NCI-H1417 (cell line): ENCODE measurements around the gene CBR3.
A peak's percentile ranks its signal among the peaks of the same experiment; 100 is the strongest.

ENCODE experiments used
- DNase-seq, 3 experiments: peaks; one replicate each; lab custom pipeline; 2025; lab: John Stamatoyannopoulos, UW

CBR3 gene

DNA sequence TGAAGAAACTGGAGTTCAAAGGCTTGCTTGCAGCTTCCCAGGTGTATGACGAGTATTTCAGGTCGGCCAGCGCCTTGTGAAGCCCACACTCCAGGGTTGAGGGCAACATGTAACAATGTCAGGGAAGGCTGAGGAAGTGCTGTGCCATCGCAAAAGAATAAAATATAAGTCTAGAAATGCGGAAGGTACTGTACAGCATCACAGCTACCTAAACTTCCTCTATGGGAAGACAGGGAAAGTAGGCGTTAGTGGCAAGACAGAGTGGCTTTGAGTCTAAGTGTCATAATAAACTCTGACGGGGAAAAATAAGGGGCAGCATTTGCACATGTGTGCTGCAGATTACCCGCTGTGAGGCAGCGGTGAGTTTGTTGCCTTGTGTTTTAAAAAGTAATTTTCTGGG is 50.6 kb downstream of the CBR3 start:
- DNase-seq: no peak

- DNase-seq: no peak
These were observed 51.2 kb downstream of the CBR3 start for GRCh38 chr21:36186081-36186480.

DNA sequence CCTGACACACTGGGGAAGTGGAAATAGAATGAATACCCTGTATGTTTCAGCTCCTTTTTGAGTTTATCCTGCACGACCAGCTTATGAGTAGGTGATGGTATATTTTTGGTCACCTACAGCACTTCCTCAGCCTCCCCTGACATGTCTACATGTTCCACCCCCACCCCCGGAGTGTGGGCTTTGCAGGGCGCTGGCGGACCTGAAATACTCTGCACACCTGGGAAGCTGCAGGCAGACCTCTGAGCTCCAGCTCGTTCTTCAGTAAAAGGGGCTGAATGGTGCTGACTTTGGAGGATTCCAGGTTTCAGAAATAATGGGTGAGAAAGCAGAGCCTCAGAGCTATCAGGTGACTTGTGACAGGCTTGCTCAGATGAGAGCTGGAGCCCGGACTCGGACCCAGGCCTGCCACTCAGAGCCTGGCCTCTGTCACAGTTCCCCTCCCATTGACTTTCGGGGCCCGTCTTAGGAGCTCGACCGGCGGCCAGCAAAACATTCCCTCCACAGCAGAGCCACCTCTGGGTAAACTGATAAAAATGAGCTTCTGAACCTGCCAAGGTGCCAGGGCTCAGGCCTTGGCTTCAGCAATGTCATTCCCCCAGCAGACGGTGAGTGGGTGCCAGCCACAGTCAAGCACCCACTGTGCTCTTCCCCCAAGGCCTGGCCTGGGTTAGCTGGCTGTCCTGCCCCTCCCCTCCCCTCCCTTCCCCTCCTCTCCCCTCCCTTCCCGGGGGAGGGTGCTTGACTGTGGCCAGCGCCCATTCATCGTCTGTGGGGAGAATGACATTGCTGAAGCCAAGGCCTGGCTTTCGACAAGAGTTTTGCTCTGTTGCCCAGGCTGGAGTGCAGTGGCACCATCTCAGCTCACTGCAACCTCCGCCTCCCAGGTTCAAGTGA is 51.9 kb downstream of the CBR3 start:
- no peak for DNase-seq

DNA sequence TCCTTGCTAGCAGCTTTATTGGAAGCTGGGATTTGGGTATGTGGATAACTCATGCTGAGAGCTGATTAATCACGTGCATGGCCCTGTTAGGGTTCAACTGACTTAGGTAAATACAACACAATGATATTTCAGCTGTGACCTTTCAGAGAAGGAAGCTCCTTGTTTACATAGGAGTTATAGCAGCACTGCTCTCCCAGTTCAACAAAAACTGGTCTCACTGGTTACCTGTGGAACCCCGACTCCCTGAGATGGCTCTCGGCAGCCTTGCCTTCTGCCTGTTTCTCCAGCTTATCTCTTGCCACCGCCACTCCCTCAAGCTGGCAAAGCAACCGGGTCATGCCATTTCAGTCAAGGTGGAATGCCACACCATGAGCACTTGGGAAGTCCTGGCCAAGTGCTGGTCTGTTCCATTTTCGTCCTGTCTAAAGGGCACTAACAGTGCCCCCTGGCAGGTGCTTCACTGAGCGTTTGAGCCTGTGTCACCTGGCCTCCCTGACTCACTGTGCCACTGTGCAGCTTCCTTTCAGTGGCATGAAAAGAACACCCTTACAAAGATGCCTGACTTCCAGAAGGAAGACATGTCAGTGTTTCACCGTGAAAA is 53.3 kb downstream of the CBR3 start:
- peak in 2 of 3 experiments; percentile 78 to 93 for DNase-seq

GRCh38 chr21:36188937-36189336 is 54.1 kb downstream of the CBR3 start:
- DNase-seq: no peak

- no peak for DNase-seq
These were observed 55.9 kb downstream of the CBR3 start for GRCh38 chr21:36190736-36191135.

DNA sequence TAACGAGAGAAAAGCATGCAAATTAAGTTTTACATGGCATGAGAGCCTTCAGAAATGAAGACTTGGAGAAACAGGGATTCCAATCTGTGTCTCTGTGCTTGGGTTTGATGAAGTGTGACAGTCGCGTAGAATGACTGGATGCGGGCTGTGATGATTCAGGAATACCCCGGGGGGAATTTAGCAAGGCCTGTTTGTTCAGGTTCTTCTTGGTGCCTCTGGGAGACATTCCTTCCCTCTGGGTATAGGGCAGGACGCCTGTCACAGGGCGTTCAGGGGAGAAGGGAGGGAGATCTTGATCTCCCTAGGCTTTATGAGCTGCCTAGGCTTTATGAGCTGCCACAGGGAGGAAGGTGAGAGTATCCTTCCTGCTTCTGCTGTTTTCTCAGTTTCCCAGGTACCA is 58.3 kb downstream of the CBR3 start:
- no peak for DNase-seq

DNA sequence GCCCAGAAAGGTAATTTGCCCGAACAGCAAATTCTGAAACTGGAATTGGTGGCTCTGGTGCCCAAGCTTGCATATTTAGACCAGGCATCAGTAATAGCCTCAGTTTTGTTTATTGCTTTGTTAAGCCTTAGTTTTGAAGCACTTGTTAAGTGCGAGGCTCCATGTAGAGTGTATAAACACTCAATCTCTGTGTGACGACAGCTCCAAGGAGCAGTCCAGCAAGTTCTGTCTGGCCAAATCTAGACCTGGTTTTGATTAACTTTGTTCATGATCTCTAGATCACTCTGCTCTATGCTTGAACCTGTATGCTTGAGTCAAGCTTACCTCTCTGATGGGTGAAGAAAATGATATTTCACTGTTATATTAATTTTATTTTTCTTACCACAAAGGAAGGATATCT is 59.1 kb downstream of the CBR3 start:
- peak in 1 of 3 experiments; percentile 68 for DNase-seq

- DNase-seq: no peak
These were observed 60.7 kb downstream of the CBR3 start for GRCh38 chr21:36195613-36196012.
